IMR-90 (cell line): Measurements from ENCODE around the gene ARHGAP12. TPM values are rescaled to one million over a fixed set of nuclear protein-coding genes. Genes with fewer than 3 reads are reported as not detected.

Experiments used
- ATAC-seq: fragments of 200-7000 bp; cut with Tn5 transposase; 2 replicates; pipeline ENCODE4 v1.9.1; 2020; ENCODE audit warnings: low read depth, mild to moderate bottlenecking, moderate library complexity
- BruUV-seq: library from RNA; stranded (reverse); fragments of 400-500 nt; replicated peaks from 2 replicates; lab custom pipeline; 2021; lab: Mats Ljungman, UMichigan
- CTCF ChIA-PET: fragments of 300-600 bp; formaldehyde crosslinking; extraction: SDS; loops from one replicate; lab custom pipeline; 2021; ENCODE audit warnings: antibody characterized with exemption; lab: Yijun Ruan, JAX
- POLR2A ChIA-PET: fragments of 300-600 bp; sonication (Branson Sonifier 250); formaldehyde crosslinking; loops from one replicate; lab custom pipeline; 2022; ENCODE audit warnings: antibody characterized with exemption; ENCODE audit not compliant: unreplicated experiment; lab: Charles Lee
- DNase-seq: peaks from one replicate; pipeline ENCODE4 v3.0.0; 2013
- H2AFZ ChIP-seq: replicated peaks from 2 replicates; pipeline ENCODE3; 2013; ENCODE audit warnings: low read length, mild to moderate bottlenecking; ENCODE audit not compliant: poor library complexity
- H2AK5ac ChIP-seq: 2 replicates; pipeline ENCODE4 v1.6.1; 2013; ENCODE audit warnings: low read depth, low read length, inconsistent platforms
- H2AK9ac ChIP-seq: replicated peaks from 2 replicates; pipeline ENCODE3; 2013; ENCODE audit warnings: mild to moderate bottlenecking, low read depth, low read length, moderate library complexity; ENCODE audit not compliant: poor library complexity
- H2BK120ac ChIP-seq: 2 replicates; pipeline ENCODE4 v1.6.1; 2013; ENCODE audit warnings: low read depth, low read length, inconsistent platforms
- H2BK15ac ChIP-seq: 3 replicates; pipeline ENCODE4 v1.6.1; 2013; ENCODE audit warnings: low read depth, low read length, inconsistent platforms
- H2BK20ac ChIP-seq: 2 replicates; pipeline ENCODE4 v1.6.1; 2013; ENCODE audit warnings: low read depth, mild to moderate bottlenecking, inconsistent platforms, low read length, moderate library complexity
- H2BK5ac ChIP-seq: 2 replicates; pipeline ENCODE4 v1.6.1; 2013; ENCODE audit warnings: mild to moderate bottlenecking, low read depth, low read length, inconsistent platforms; ENCODE audit not compliant: poor library complexity, severe bottlenecking
- H3K14ac ChIP-seq: replicated peaks from 2 replicates; pipeline ENCODE4 v1.6.1; 2013; ENCODE audit warnings: low read depth, low read length, inconsistent platforms
- H3K18ac ChIP-seq: 2 replicates; pipeline ENCODE4 v1.6.1; 2013; ENCODE audit warnings: low read depth, low read length, control low read depth
- H3K23ac ChIP-seq: 2 replicates; pipeline ENCODE4 v1.6.1; 2013; ENCODE audit warnings: low read depth, low read length, inconsistent platforms
- H3K27ac ChIP-seq: 2 replicates; pipeline ENCODE4 v1.5.1; 2013; ENCODE audit warnings: mild to moderate bottlenecking, control low read depth, low read length; ENCODE audit not compliant: insufficient read depth
- H3K27me3 ChIP-seq: 2 replicates; pipeline ENCODE4 v1.6.1; 2013; ENCODE audit warnings: low read length; ENCODE audit not compliant: control insufficient read depth, insufficient read depth
- H3K36me3 ChIP-seq: 2 replicates; pipeline ENCODE4 v1.6.1; 2013; ENCODE audit warnings: low read length, mixed read lengths; ENCODE audit not compliant: control insufficient read depth, insufficient read depth
- H3K4ac ChIP-seq: 2 replicates; pipeline ENCODE4 v1.6.1; 2013; ENCODE audit warnings: low read depth, low read length, inconsistent platforms
- H3K4me1 ChIP-seq: 2 replicates; pipeline ENCODE4 v1.6.1; 2013; ENCODE audit warnings: low read length, mixed read lengths; ENCODE audit not compliant: control insufficient read depth, insufficient read depth
- H3K4me2 ChIP-seq: 2 replicates; pipeline ENCODE4 v1.6.1; 2013; ENCODE audit warnings: low read depth, mild to moderate bottlenecking, control low read depth, low read length, moderate library complexity
- H3K4me3 ChIP-seq: 2 replicates; pipeline ENCODE4 v1.5.1; 2013; ENCODE audit warnings: low read depth, mild to moderate bottlenecking, control low read depth, low read length, moderate library complexity; ENCODE audit not compliant: insufficient read depth
- H3K56ac ChIP-seq: 2 replicates; pipeline ENCODE4 v1.6.1; 2013; ENCODE audit warnings: low read length, inconsistent platforms; ENCODE audit not compliant: insufficient read depth; ENCODE audit errors: extremely low read depth
- H3K79me1 ChIP-seq, 2 experiments: 2 replicates each; pipeline ENCODE4 v1.6.1; 2013; ENCODE audit warnings: low read length in 2 of 2, inconsistent platforms in 1 of 2, low read depth in 1 of 2
- H3K9ac ChIP-seq: 2 replicates; pipeline ENCODE4 v1.6.1; 2013; ENCODE audit warnings: low read depth, low read length, control low read depth
- H3K9me1 ChIP-seq: 2 replicates; pipeline ENCODE4 v1.6.1; 2013; ENCODE audit warnings: low read length, inconsistent platforms; ENCODE audit not compliant: insufficient read depth
- H3K9me3 ChIP-seq: 2 replicates; pipeline ENCODE4 v1.6.1; 2013; ENCODE audit warnings: low read length; ENCODE audit not compliant: control insufficient read depth, insufficient read depth
- H4K20me1 ChIP-seq: 2 replicates; pipeline ENCODE4 v1.6.1; 2013; ENCODE audit warnings: low read length, inconsistent platforms; ENCODE audit not compliant: insufficient read depth
- H4K5ac ChIP-seq: 2 replicates; pipeline ENCODE4 v1.6.1; 2013; ENCODE audit warnings: mild to moderate bottlenecking, low read depth, low read length, control low read depth
- H4K8ac ChIP-seq, 2 experiments: 2 replicates each; pipeline ENCODE4 v1.6.1; 2013; ENCODE audit warnings: low read depth in 2 of 2, low read length in 2 of 2, control low read depth in 1 of 2, inconsistent platforms in 1 of 2
- H4K91ac ChIP-seq: 2 replicates; pipeline ENCODE4 v1.6.1; 2013; ENCODE audit warnings: low read depth, low read length, inconsistent platforms; ENCODE audit not compliant: insufficient read depth
- CEBPB ChIP-seq: IDR thresholded peaks from 2 replicates; pipeline ENCODE4 v1.6.1; 2012; ENCODE audit warnings: low read depth, low read length, improper control_type of control experiment
- CHD1 ChIP-seq: IDR thresholded peaks from 2 replicates; pipeline ENCODE4 v1.6.1; 2012; ENCODE audit warnings: low read depth, low read length, improper control_type of control experiment
- NFE2L2 ChIP-seq: fragments of 150-350 bp; IDR thresholded peaks from 2 replicates; pipeline ENCODE4 v1.6.1; 2016; ENCODE audit warnings: low read depth, mild to moderate bottlenecking, low read length
- RCOR1 ChIP-seq: IDR thresholded peaks from 2 replicates; pipeline ENCODE4 v1.6.1; 2012; ENCODE audit warnings: mild to moderate bottlenecking, low read length, improper control_type of control experiment; ENCODE audit not compliant: insufficient replicate concordance
- WGBS, 2 experiments: methylation state at CpG; one replicate each; pipeline versions ENCODE4 v1.1.5 to v1.1.7; 2013; ENCODE audit warnings: missing lambda C conversion rate in 2 of 2; ENCODE audit not compliant: insufficient read length in 1 of 2; ENCODE audit errors: extremely low coverage in 2 of 2; 5-methylcytosine and 5-hydroxymethylcytosine counted together
- dilution Hi-C: fragments of 300-500 bp; cut with HindIII; formaldehyde crosslinking; loops from one replicate; pipeline ENCODE4 v1.14.3; 2018; ENCODE audit warnings: low sequenced_read_pairs; ENCODE audit not compliant: unreplicated experiment
- in situ Hi-C: fragments of 300-500 bp; cut with MboI; formaldehyde crosslinking; loops from 3 replicates; pipeline ENCODE4 v1.14.3; 2019; ENCODE audit warnings: low sequenced_read_pairs, inconsistent platforms, mixed read lengths
- intact Hi-C: fragments of 100-400 bp; cut with micrococcal nuclease; formaldehyde crosslinking; loops from 2 replicates; pipeline ENCODE4 v1.10.0; 2022
- polyA plus RNA-seq, 3 experiments: library from polyadenylated mRNA; depleted of rRNA; stranded (reverse); fragments of >200 nt; gene quantifications; 2 replicates each; pipeline ENCODE4 v1.2.3, GENCODE V29; 2012; ENCODE audit warnings: low replicate concordance in 1 of 3
- total RNA-seq: library from RNA; depleted of rRNA; stranded (reverse); fragments of >200 nt; gene quantifications from 2 replicates; pipeline ENCODE4 v1.2.3, GENCODE V29; 2012

Gene ARHGAP12
- total and polyA plus RNA-seq, 2 of the 4 experiments (the other 2 are of a cell fraction), result 9.0 to 28.5 TPM

DNA sequence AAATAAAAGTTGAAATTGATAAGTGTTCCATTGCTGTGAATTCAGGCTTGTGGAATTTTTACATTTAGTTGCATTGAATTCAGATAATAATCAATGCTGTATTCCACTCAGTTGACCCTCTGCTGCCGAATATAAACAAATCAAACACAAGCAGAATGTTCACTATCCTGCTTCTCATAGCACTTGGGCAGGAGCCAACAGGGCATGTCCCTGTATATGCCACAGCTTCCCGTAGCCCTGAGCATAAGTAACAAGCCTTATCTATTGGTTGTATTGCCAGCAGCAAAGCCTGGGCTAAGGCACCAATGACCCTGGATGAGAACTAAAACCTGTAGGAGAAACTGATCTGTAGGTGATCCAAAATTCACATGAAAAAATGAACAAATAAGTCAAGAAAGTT is 145.9 kb downstream of the ARHGAP12 start:
- TF ChIP-seq RCOR1 (no peak), NFE2L2 (no peak), CHD1 (no peak), CEBPB (no peak)
- Histone ChIP-seq H4K91ac (no peak overlapping the region), H2AK5ac (no peak overlapping the region)

More for the DNA sequence above, 145.9 kb downstream of the ARHGAP12 start:
- Histone ChIP-seq H3K27ac (no peak overlapping the region), H3K4me1 (no peaks in the 10 kb centered on the region), H3K36me3 (no peaks in the 10 kb centered on the region), H2BK15ac (no peak overlapping the region), H3K4me2 (no peak overlapping the region), H3K56ac (no peak overlapping the region), H3K9me1 (peaks cover 3% of the 10 kb centered on the region; the same call in 1 of the 2 replicates), H3K79me1 (no peaks in the 10 kb centered on the region), H3K14ac (no peak overlapping the region), H4K20me1 (no peaks in the 10 kb centered on the region), H3K27me3 (no peaks in the 10 kb centered on the region), H3K23ac (no peak overlapping the region), H3K4ac (no peak overlapping the region), H2AFZ (no peak overlapping the region), H4K5ac (no peak overlapping the region), H3K9ac (no peak overlapping the region), H2BK20ac (no peak overlapping the region), H3K18ac (no peak overlapping the region), H3K4me3 (no peak overlapping the region), H2AK9ac (no peak overlapping the region), H2BK5ac (no peak overlapping the region), H3K9me3 (no peaks in the 10 kb centered on the region), H2BK120ac (no peak overlapping the region), H4K8ac (no peak overlapping the region)
- intact Hi-C loops, result no loop called here
- in situ Hi-C loops, result no loop called here
- no TSS peak for BruUV-seq
- no peak for DNase-seq
- CTCF ChIA-PET, result no interaction called here
- no CpG with 5 or more reads among the region's 2 CpGs for WGBS, 2 experiments
- POLR2A ChIA-PET, result no interaction called here
- dilution Hi-C loops, result no loop called here
- ATAC-seq, result no peak
